Measurements from ENCODE around the gene HSD3B7.
A peak's percentile ranks its signal among the peaks of the same experiment; 100 is the strongest.

Gene HSD3B7

DNA sequence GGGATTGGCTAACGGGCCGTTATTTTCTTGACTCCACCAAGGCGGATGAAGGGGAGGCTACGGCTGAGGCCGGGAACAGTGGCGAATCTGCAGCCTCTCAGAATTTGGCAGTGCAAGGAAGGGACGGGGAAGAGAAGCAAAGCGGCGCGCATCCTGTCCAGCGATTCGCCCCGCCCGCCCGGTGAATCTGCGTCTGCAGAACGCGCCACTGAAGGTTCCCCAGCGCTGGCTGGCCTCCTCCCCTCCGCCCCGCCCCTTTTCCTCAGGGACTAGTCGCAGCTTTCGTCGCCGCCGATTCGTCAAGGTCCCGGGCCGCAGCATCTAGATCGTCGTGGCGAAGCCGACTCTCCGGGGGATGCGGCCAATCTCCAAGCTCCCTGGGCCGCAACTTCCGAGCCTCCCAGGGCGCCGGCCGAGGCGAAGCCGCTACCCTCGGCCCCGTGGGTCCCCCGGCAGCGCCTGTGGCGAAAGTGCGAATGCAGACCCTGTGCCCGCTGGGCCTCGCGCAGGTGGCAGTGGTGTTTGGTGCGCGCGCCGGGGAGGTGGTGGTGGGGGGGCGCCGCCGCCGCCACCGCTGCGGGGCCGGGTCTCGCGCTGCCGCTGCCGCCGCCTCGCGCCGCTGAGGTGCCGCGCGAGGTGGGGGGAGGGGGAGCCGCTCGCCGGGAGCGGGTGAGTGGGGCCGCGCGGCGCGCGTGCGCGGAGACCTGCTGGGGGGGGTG is 27.4 kb upstream of the HSD3B7 start, which contains the start of gene SETD1A:
Gene SETD1A, plus strand, starts transcription at position 299 of the 719 bp plus-strand sequence. CDS start 978 bp downstream, outside the sequence.
- ATAC-seq, result peak; percentile 84 to 86

- no peak for ATAC-seq
These were observed 26.6 kb upstream of the HSD3B7 start for GRCh38 chr16:30958175-30959079.

GRCh38 chr16:30961384-30961783 is 23.6 kb upstream of the HSD3B7 start:
- ATAC-seq, result no peak

DNA sequence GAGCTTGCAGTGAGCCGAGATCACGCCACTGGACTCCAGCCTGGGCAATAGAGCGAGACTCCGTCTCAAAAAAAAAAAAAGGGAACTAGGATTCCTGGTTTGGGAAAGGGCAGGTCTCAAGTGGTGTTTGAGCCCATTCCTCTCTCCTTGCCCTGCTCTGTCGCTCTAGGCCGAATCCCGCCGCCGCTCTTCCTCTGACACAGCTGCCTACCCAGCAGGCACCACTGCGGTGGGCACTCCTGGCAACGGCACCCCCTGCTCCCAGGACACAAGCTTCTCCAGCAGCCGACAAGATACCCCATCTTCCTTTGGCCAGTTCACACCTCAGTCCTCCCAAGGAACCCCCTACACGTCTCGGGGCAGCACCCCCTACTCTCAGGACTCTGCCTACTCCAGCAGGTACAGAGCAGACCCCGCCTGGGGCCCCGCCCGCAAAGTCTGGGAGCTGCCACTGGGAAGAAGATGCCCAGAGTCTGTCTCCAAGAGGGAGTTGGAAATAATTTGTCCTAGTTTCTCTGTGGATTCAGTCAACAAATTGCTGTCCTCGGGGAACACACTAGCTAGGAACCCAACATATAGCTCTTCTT is 21.0 kb upstream of the HSD3B7 start:
- ATAC-seq, result no peak

DNA sequence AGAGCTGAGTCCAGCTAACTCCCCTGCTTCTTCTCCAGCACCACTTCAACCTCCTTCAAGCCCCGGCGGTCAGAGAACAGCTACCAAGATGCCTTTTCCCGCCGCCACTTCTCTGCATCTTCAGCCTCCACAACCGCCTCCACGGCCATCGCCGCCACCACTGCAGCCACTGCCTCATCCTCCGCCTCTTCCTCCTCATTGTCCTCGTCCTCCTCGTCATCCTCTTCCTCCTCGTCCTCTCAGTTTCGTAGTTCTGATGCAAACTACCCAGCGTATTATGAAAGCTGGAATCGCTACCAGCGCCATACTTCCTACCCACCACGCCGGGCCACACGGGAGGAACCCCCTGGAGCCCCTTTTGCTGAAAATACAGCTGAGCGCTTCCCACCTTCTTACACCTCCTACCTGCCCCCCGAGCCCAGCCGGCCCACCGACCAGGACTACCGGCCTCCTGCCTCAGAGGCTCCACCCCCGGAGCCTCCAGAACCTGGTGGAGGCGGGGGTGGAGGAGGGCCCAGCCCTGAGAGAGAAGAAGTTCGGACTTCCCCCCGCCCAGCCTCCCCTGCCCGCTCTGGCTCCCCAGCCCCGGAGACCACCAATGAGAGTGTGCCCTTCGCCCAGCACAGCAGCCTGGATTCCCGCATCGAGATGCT is 20.3 kb upstream of the HSD3B7 start:
- ATAC-seq, result no peak

DNA sequence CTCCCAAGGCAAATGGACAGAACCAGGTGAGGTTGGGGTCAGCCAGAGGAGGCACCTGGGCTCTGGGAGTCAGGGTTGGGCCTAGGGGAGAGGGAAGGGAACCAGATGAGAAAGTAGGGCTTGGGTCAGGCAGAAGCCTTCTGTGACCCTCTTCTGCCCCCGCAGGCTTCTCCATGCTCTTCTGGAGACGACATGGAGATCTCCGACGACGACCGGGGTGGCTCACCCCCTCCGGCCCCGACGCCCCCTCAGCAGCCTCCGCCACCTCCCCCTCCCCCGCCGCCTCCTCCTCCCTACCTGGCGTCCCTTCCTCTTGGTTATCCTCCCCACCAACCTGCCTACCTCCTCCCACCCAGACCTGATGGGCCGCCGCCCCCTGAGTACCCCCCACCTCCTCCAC is 19.6 kb upstream of the HSD3B7 start:
- no peak for ATAC-seq

DNA sequence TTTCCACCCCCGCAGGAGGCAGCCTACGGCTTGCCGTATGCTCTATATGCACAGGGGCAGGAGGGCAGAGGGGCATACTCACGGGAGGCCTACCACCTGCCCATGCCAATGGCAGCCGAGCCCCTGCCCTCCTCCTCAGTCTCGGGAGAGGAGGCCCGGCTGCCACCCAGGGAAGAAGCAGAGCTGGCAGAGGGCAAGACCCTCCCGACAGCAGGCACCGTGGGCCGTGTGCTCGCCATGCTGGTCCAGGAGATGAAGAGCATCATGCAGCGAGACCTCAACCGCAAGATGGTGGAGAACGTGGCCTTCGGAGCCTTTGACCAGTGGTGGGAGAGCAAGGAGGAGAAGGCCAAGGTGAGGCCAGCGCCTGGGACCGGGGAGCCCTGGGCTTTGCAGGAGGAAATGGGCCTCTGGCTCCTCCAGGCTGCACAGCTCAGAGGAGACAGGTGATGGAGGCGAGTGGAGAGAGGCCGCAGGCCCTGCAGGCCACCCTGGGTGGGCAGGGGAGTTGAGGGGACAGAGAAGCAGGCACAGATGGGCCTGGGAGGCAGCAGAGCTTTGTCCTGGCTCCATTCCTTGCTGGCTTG is 18.9 kb upstream of the HSD3B7 start:
- ATAC-seq, result no peak

DNA sequence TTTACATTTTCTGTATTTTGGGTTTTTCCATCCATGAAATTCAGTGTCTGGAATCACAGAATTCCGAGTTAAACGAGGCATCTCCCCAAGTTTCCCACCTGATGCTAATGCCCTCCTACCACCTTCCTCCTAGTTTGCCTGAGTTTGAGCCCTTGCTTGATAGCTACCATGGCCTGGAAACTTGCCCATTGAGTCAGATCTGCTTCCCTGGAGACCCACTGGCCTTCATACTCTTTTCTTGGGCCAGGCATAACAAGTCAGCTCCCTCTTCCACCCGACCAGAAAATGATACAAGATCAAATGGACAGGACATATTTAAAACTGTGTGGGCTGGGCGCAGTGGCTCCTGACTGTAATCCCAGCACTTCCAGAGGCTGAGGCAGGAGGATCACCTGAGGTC is 17.2 kb upstream of the HSD3B7 start:
- no peak for ATAC-seq

DNA sequence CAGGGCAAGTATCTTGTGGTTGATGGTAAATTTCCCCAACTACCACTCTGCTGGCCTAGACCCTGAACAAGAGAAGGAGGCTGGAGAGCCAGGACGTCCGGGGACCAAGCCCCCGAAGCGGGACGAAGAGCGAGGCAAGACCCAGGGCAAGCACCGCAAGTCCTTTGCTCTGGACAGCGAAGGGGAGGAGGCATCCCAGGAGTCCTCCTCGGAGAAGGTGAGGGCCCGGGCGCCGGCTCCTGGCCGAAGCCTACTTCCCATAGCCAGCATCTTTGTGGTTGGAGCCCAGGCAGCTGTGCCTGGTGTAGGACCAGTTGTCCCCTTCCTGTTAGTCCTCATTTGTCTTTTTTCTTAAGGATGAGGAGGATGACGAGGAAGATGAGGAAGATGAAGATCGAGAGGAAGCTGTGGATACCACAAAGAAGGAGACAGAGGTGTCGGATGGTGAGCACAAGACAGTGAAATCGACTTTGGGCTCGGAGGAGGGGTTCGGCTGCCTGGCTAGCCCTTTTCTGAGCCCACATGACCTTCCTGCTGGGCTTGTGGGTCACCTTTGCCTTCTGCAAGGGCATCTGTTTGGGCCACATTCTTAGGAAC is 15.7 kb upstream of the HSD3B7 start:
- ATAC-seq, result no peak

- ATAC-seq, result no peak
These were observed 13.7 kb upstream of the HSD3B7 start for GRCh38 chr16:30971298-30971697.

GRCh38 chr16:30972872-30973271 is 12.1 kb upstream of the HSD3B7 start:
- no peak for ATAC-seq

GRCh38 chr16:30974348-30974747 is 10.7 kb upstream of the HSD3B7 start:
- no peak for ATAC-seq

DNA sequence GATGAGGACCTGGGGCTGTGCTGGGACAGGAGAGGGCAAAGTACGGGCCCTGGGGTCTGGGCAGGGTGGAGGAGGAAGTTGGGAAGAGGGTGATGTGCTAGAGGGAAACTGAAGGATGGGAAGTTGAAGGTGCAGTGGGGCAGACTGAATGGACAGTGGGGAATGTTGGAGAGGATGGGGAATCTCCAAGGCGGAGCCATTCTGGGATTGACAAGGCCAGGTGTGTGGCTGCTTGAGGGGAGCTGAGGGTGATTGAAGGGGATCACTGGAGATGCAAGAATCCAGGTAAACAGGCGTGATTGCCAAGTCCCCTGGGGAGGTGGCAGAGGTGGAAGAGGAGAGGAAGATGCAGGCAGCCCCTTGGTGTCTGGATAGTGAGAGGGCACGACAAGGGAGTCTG is 8.5 kb upstream of the HSD3B7 start:
- no peak for ATAC-seq

- no peak for ATAC-seq
These were observed 7.5 kb upstream of the HSD3B7 start for GRCh38 chr16:30977502-30977901.

DNA sequence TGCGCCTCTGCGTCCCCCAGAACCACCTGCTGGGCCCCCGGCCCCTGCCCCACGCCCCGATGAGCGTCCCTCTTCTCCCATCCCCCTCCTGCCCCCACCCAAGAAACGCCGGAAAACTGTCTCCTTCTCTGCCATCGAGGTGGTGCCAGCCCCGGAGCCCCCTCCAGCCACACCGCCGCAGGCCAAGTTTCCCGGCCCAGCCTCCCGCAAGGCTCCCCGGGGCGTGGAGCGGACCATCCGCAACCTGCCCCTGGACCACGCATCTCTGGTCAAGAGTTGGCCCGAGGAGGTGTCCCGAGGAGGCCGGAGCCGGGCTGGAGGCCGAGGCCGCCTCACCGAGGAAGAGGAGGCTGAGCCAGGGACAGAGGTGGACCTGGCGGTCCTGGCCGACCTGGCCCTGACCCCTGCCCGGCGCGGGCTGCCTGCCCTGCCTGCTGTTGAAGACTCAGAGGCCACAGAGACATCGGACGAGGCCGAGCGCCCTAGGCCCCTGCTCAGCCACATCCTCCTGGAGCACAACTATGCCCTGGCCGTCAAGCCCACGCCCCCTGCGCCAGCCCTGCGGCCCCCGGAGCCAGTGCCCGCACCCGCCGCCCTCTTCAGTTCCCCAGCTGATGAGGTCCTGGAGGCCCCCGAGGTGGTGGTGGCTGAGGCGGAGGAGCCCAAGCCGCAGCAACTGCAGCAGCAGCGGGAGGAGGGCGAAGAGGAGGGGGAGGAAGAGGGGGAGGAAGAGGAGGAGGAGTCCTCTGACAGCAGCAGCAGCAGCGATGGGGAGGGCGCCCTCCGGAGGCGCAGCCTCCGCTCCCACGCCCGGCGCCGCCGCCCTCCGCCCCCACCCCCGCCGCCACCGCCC is 5.6 kb upstream of the HSD3B7 start:
- ATAC-seq, result no peak

DNA sequence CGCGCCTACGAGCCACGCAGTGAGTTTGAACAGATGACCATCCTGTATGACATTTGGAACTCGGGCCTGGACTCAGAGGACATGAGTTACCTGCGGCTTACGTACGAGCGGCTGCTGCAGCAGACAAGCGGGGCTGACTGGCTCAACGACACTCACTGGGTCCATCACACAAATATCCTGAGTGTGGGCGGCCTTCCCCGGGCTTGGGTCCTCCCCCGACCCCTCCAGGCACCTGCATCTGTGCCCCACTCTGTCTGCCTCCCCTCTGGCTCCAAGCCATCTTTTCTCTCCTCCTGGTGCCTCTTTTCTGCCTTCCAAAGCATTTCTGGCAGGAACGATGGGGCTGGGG is 5.0 kb upstream of the HSD3B7 start:
- no peak for ATAC-seq

GRCh38 chr16:30980434-30980833 is 4.6 kb upstream of the HSD3B7 start:
- ATAC-seq, result no peak

GRCh38 chr16:30980959-30981358 is 4.0 kb upstream of the HSD3B7 start:
- no peak for ATAC-seq

- no peak for ATAC-seq
These were observed 2.3 kb upstream of the HSD3B7 start for GRCh38 chr16:30982548-30983288.

DNA sequence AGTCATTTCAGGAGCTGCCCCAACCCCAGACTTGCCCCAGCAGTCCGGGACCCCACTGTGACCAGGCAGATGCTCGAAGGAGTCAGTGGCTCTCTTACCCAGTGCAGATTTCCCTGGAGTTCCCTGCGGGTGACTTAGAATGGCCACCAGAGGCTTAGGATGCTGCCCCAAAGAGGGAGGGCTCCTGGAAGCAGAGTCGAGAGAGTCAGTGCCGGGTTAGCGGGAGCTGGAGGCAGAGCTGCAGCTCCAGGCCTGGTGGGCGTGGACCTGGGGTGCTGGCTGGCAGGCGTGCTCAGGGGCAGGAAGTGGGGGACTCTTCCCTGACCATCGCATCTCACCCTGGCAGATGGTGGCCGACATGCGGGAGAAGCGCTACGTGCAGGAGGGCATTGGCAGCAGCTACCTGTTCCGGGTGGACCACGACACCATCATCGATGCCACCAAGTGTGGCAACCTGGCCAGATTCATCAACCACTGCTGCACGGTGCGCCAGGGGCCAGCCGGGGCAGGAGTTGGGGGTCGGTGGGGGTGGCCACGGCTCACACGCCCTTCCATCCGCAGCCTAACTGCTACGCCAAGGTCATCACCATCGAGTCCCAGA is 1.6 kb upstream of the HSD3B7 start:
- no peak for ATAC-seq
